ENCODE data around the gene SPTBN5.

DNA sequence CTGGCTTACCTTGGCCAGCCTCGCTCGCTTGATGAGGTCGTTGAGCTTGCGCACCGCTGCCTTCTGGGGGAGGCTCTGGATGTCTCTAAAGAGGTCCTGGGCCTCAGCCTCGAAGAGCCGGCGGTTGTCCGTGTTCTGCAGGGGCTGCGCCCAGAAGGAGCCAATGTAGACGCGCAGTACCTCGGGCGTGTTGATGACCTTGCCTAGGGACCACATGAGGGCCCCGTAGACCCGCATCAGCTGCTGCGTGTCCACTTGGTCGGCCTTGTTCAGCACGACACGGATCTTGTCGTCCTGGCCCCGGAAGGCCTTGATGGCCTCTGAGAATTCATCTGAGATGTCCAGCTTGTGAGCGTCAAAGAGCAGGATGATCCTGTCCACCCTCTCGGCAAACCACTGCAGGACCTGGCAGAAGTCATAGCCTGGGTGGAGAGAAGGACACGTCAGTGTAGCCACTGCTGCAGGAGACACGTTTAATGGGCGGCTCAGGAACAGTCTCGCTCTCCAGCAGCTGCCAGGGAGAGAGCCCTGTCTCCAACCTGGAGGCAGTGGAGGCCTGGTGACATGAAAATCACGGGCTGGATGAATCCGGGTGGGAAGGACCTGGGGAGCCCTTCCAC is 25.5 kb upstream of the SPTBN5 start:
- TF ChIP-seq, protein P1, sequence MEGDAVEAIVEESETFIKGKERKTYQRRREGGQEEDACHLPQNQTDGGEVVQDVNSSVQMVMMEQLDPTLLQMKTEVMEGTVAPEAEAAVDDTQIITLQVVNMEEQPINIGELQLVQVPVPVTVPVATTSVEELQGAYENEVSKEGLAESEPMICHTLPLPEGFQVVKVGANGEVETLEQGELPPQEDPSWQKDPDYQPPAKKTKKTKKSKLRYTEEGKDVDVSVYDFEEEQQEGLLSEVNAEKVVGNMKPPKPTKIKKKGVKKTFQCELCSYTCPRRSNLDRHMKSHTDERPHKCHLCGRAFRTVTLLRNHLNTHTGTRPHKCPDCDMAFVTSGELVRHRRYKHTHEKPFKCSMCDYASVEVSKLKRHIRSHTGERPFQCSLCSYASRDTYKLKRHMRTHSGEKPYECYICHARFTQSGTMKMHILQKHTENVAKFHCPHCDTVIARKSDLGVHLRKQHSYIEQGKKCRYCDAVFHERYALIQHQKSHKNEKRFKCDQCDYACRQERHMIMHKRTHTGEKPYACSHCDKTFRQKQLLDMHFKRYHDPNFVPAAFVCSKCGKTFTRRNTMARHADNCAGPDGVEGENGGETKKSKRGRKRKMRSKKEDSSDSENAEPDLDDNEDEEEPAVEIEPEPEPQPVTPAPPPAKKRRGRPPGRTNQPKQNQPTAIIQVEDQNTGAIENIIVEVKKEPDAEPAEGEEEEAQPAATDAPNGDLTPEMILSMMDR (IDR thresholded peaks at IDR 0.05), result no peak
- no peak for TF ChIP-seq POLR2A (IDR thresholded peaks at IDR 0.05; ENCODE audit: low read depth)

All from esophagus muscularis mucosa (tissue), 3 donors.